RPMI7951 (cell line): ENCODE data around the gene ARHGAP26. TPM values are rescaled to one million over a fixed set of nuclear protein-coding genes. Genes with fewer than 3 reads are reported as not detected.
"Not testable (repeated sequence)": the region's sequence is repeated elsewhere in the genome, so short reads cannot be mapped to it uniquely, and the experiment has no call there.

ENCODE experiments used
- DNase-seq: peaks from one replicate; pipeline ENCODE4 v3.0.0-alpha.2; 2012; ENCODE audit warnings: low read depth
- total RNA-seq: library from RNA; depleted of rRNA; stranded (reverse); fragments of >200 nt; shearing (Covaris generic); gene quantifications from 2 replicates; pipeline ENCODE4 v1.2.3, GENCODE V29; 2014

ARHGAP26 gene
- total RNA-seq, 1 experiment from 2014 or later = 1.1 TPM

- peak; percentile 19 for DNase-seq
Observed at GRCh38 chr5:143182901-143183820, 413.0 kb downstream of the ARHGAP26 start.

GRCh38 chr5:143183989-143184388, 413.8 kb downstream of the ARHGAP26 start:
- no peak for DNase-seq

- no peak for DNase-seq
Observed at GRCh38 chr5:143186623-143187022, 416.4 kb downstream of the ARHGAP26 start.

- DNase-seq = peak; percentile 27
Observed at GRCh38 chr5:143187495-143187894, 417.3 kb downstream of the ARHGAP26 start.

- no peak for DNase-seq
Observed at GRCh38 chr5:143188083-143188482, 417.9 kb downstream of the ARHGAP26 start.

- DNase-seq = no peak
Observed at GRCh38 chr5:143188692-143189091, 418.5 kb downstream of the ARHGAP26 start.

- DNase-seq = no peak
Observed at GRCh38 chr5:143190260-143190810, 420.2 kb downstream of the ARHGAP26 start.

- no peak for DNase-seq
Observed at GRCh38 chr5:143191720-143192119, 421.5 kb downstream of the ARHGAP26 start.

GRCh38 chr5:143192191-143192900, 422.2 kb downstream of the ARHGAP26 start:
- no peak for DNase-seq

GRCh38 chr5:143194206-143194605, 424.0 kb downstream of the ARHGAP26 start:
- DNase-seq = no peak

- no peak for DNase-seq
Observed at GRCh38 chr5:143194713-143195112, 424.5 kb downstream of the ARHGAP26 start.

- no peak for DNase-seq
Observed at GRCh38 chr5:143195491-143195890, 425.3 kb downstream of the ARHGAP26 start.

- DNase-seq = peak; percentile 40
Observed at GRCh38 chr5:143196601-143197259, 426.6 kb downstream of the ARHGAP26 start.

GRCh38 chr5:143197260-143197656, 427.1 kb downstream of the ARHGAP26 start:
- peak; percentile 41 for DNase-seq

GRCh38 chr5:143198332-143198731, 428.2 kb downstream of the ARHGAP26 start:
- DNase-seq = peak; percentile 76

- no peak for DNase-seq
Observed at GRCh38 chr5:143199161-143199560, 429.0 kb downstream of the ARHGAP26 start.

GRCh38 chr5:143199843-143200242, 429.7 kb downstream of the ARHGAP26 start:
- DNase-seq = no peak

GRCh38 chr5:143200781-143201398, 430.7 kb downstream of the ARHGAP26 start:
- peak; percentile 93 for DNase-seq

GRCh38 chr5:143201589-143201988, 431.4 kb downstream of the ARHGAP26 start:
- no peak for DNase-seq

- not testable (repeated sequence) for DNase-seq
Observed at GRCh38 chr5:143203301-143203956, 433.3 kb downstream of the ARHGAP26 start.
